Glutamatergic neuron (in vitro differentiated cells): ENCODE measurements around the gene TPK1. TPM values are rescaled to one million over a fixed set of nuclear protein-coding genes. Genes with fewer than 3 reads are reported as not detected.
A peak's percentile ranks its signal among the peaks of the same experiment; 100 is the strongest.

ENCODE experiments used
- DNase-seq: peaks from one replicate; pipeline ENCODE4 v3.0.0; 2022
- H3K27ac Mint-ChIP-seq: one replicate; pipeline ENCODE4 v1.8.0; 2020; ENCODE audit warnings: mild to moderate bottlenecking, mixed read lengths, inconsistent platforms; ENCODE audit not compliant: unreplicated experiment
- H3K27me3 Mint-ChIP-seq: one replicate; pipeline ENCODE4 v1.8.0; 2020; ENCODE audit warnings: mild to moderate bottlenecking, moderate library complexity, mixed read lengths, inconsistent platforms; ENCODE audit not compliant: unreplicated experiment
- H3K36me3 Mint-ChIP-seq: one replicate; pipeline ENCODE4 v1.8.0; 2020; ENCODE audit warnings: mild to moderate bottlenecking, mixed read lengths, inconsistent platforms; ENCODE audit not compliant: unreplicated experiment
- H3K4me1 Mint-ChIP-seq: one replicate; pipeline ENCODE4 v1.8.0; 2020; ENCODE audit warnings: mild to moderate bottlenecking, low read depth, mixed read lengths, inconsistent platforms; ENCODE audit not compliant: unreplicated experiment
- H3K4me3 Mint-ChIP-seq: one replicate; pipeline ENCODE4 v1.8.0; 2020; ENCODE audit warnings: mild to moderate bottlenecking, mixed read lengths, inconsistent platforms; ENCODE audit not compliant: unreplicated experiment
- H3K9me3 Mint-ChIP-seq: one replicate; pipeline ENCODE4 v1.8.0; 2020; ENCODE audit warnings: mild to moderate bottlenecking, moderate library complexity, mixed read lengths, inconsistent platforms; ENCODE audit not compliant: unreplicated experiment
- CTCF ChIP-seq: fragments of 200-600 bp; sonication (generic); IDR thresholded peaks from one replicate; pipeline ENCODE4 v1.5.0; 2021; ENCODE audit not compliant: partially characterized antibody, unreplicated experiment
- total RNA-seq: library from RNA; stranded (reverse); fragmentation: NEBNext Ultra II Directional; extraction: Animal tissue kit (Norgen Biotek cat#: 25700); gene quantifications from one replicate; pipeline ENCODE4 v1.2.1, GENCODE V29; 2021; ENCODE audit not compliant: unreplicated experiment

TPK1 gene
- total RNA-seq, 1 donor from 2014 or later = 2.6 TPM

- Mint-ChIP-seq H3K27me3 (no peaks in the 10 kb centered on the region), H3K27ac (no peak overlapping the region), H3K9me3 (no peaks in the 10 kb centered on the region), H3K4me3 (no peak overlapping the region), H3K36me3 (no peaks in the 10 kb centered on the region), H3K4me1 (peaks cover 9% of the 10 kb centered on the region)
- no peak for DNase-seq
- peak; percentile 8 for TF ChIP-seq CTCF
Observed at GRCh38 chr7:144787127-144787526, 48.7 kb downstream of the TPK1 start.

GRCh38 chr7:144786522-144786921, 49.3 kb downstream of the TPK1 start:
- DNase-seq = no peak
- TF ChIP-seq CTCF = peak; percentile 6
- no peak overlapping the region for H3K27ac Mint-ChIP-seq
- H3K36me3 Mint-ChIP-seq = no peaks in the 10 kb centered on the region
- H3K9me3 Mint-ChIP-seq = no peaks in the 10 kb centered on the region
- H3K4me1 Mint-ChIP-seq = peaks cover 9% of the 10 kb centered on the region
- no peak overlapping the region for H3K4me3 Mint-ChIP-seq
- no peaks in the 10 kb centered on the region for H3K27me3 Mint-ChIP-seq

- Mint-ChIP-seq H3K4me3 (no peak overlapping the region), H3K27me3 (no peaks in the 10 kb centered on the region), H3K27ac (no peak overlapping the region), H3K9me3 (no peaks in the 10 kb centered on the region), H3K36me3 (no peaks in the 10 kb centered on the region), H3K4me1 (peaks cover 9% of the 10 kb centered on the region)
- peak; percentile 7 for TF ChIP-seq CTCF
- no peak for DNase-seq
Observed at GRCh38 chr7:144786079-144786478, 49.8 kb downstream of the TPK1 start.

DNA sequence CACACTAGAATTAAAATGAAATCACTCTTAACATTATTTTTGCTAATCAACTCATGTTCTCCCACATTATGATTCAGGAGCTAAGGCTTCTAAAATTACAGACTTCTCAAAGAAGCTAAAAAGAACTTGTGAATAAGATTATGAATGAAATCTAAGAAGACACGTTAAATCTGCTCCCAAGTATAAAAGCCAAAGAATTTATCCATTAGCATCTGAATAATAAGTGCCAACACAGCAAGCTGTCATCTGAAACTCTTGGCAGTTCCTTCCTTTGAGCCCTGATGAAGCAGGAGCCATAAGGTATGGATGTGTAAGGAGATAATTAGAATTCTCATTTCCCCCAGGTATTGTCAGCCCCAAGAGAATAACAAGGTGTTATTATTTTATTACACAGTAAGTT, 50.3 kb downstream of the TPK1 start:
- Mint-ChIP-seq H3K36me3 (no peaks in the 10 kb centered on the region), H3K4me1 (peaks cover 9% of the 10 kb centered on the region), H3K4me3 (no peak overlapping the region), H3K9me3 (no peaks in the 10 kb centered on the region), H3K27me3 (no peaks in the 10 kb centered on the region), H3K27ac (no peak overlapping the region)
- DNase-seq = no peak
- no peak for TF ChIP-seq CTCF

DNA sequence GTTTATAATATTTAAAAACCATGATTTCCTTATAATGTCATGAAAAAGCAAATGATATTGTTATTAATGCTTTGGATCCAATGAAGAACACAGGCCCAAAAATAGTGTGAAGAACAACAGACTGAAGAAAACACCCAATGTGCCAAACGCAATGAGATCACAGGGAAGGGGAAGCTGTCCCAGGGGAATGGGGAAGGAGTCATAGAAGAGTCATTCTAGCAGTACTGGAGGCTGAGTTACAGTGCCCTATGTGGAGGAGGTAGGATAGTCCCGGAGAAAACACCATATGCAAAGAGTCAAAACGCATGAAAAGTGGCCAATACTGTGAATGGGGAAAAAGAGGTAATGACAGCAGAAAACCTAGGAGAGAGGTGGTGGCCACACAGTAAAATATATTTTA, 50.9 kb downstream of the TPK1 start:
- H3K27me3 Mint-ChIP-seq = no peaks in the 10 kb centered on the region
- H3K4me3 Mint-ChIP-seq = no peak overlapping the region
- no peak overlapping the region for H3K27ac Mint-ChIP-seq
- no peak for DNase-seq
- H3K36me3 Mint-ChIP-seq = no peaks in the 10 kb centered on the region
- H3K9me3 Mint-ChIP-seq = no peaks in the 10 kb centered on the region
- no peak for TF ChIP-seq CTCF
- peaks cover 9% of the 10 kb centered on the region for H3K4me1 Mint-ChIP-seq
